Activated naive CD4-positive, alpha-beta T cell treated with anti-CD3 and anti-CD28 coated beads, Interleukin-2, amount 50 U/mL, for 72 hours (primary cell): Measurements from ENCODE around the gene DNAH1. TPM values are rescaled to one million over a fixed set of nuclear protein-coding genes. Genes with fewer than 3 reads are reported as not detected.
A peak's percentile ranks its signal among the peaks of the same experiment; 100 is the strongest.

Experiments
- ATAC-seq, 2 donors: fragments of 150-1000 bp; cut with Tn5 transposase; 2 replicates each; pipeline ENCODE4 v1.10.0; 2021; ENCODE audit warnings: mild to moderate bottlenecking in 2 of 2, moderate library complexity in 2 of 2
- DNase-seq, 2 donors: peaks; one replicate each; pipeline ENCODE4 v3.0.0; 2021 to 2022; ENCODE audit warnings: low spot score in 2 of 2
- H3K27ac Mint-ChIP-seq, 2 donors: one replicate each; pipeline ENCODE4 v1.8.0; 2022; ENCODE audit warnings: mild to moderate bottlenecking in 2 of 2, mixed read lengths in 2 of 2
- H3K36me3 Mint-ChIP-seq, 2 donors: one replicate each; pipeline ENCODE4 v1.8.0; 2022; ENCODE audit warnings: mixed read lengths in 2 of 2
- H3K9me3 Mint-ChIP-seq, 2 donors: one replicate each; pipeline ENCODE4 v1.8.0; 2022; ENCODE audit warnings: mixed read lengths in 2 of 2
- total RNA-seq, 2 donors: library from RNA; stranded (reverse); gene quantifications; one replicate each; pipeline ENCODE4 v1.2.3, GENCODE V29; 2022

Gene DNAH1
- total RNA-seq, 2 donors from 2014 or later: 17.5 to 19.8 TPM

GRCh38 chr3:52444860-52445793 lies 129.0 kb downstream of the DNAH1 start, which contains the start of gene SEMA3G:
Gene SEMA3G (minus strand): TSS chr3:52445103. CDS start chr3:52445027, 76 bp downstream.
- DNase-seq (peak in 1 of 2 donors; percentile 84), ATAC-seq (peak; percentile 92 to 97)
- peak within 1 kb of the TSS in 1 of 2 donors; percentile 80 for H3K27ac Mint-ChIP-seq
- H3K36me3 Mint-ChIP-seq: no peaks in the 10 kb centered on the region
- no peaks in the 10 kb centered on the region for H3K9me3 Mint-ChIP-seq

DNA sequence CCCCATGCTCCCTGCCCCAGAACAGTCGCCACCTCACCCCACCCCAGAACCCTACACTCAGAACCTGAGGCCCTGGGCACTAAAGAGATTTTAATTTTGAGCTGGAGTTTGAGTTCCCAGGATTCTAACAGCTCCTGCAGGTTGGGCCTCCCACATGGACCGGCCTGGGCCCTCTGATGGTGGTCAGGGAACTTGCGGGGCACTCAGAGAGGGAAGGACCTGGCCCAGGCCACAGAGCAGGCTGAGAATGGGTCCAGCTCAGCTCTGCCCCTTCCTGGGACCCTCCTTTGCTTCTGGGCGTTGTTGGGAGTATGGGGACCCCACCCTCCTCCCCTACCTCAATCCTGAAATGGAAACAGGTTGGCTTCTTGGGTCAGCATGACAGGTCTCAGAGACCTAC lies 129.9 kb downstream of the DNAH1 start:
- Mint-ChIP-seq H3K27ac (peak overlapping the region in 1 of 2 donors; percentile 80), H3K36me3 (no peaks in the 10 kb centered on the region), H3K9me3 (no peaks in the 10 kb centered on the region)
- ATAC-seq: no peak
- DNase-seq: no peak

- peak overlapping the region; percentile 47 to 65 for H3K27ac Mint-ChIP-seq
Measured at GRCh38 chr3:52446631-52447511, 130.8 kb downstream of the DNAH1 start.

DNA sequence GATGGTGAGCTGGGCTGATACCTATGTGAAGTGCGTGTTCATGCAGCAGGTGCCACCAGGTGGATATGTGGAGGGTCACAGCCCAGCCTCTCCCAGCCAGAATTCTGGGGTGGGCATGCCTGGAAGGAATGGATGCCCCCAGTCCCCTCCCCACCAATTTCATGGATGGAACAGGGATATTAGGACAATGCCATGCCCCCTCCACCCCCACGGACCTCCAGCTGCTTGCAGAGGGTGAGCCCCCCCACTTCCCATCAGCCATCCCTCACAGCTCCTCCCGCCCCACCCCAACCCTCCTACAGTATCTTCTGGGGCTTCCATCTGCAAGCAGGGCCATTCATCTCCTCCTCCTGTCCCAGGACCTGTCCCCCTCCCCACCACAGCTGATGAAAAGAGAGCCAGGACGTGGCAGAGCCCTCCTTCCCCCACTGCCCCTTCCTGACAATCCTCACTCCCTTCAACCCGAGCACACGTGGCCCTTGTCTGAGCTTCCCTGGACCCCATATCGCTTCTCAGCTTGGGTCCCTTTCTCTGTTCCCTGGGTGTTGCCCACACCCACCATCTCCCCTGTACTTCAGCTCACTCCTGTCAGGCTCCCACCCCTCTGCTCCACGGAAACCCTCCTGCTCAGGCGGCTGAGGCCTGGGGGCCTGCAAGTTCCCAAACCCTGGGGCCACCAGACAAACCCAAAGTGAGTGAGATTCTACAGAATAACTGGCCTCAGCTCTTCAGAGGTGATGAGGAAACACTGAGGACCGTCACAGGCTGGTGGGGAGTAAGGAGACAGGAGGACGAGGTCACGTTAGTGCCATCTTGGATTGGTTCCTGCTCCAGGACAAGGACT lies 131.6 kb downstream of the DNAH1 start:
- no peaks in the 10 kb centered on the region for H3K36me3 Mint-ChIP-seq
- no peak for DNase-seq
- peak overlapping the region in 1 of 2 donors; percentile 65 for H3K27ac Mint-ChIP-seq
- ATAC-seq: no peak
- no peaks in the 10 kb centered on the region for H3K9me3 Mint-ChIP-seq

More at GRCh38 chr3:52446631-52447511, 130.8 kb downstream of the DNAH1 start:
- DNase-seq (peak; percentile 69 to 84), ATAC-seq (peak; percentile 64 to 66)
- Mint-ChIP-seq H3K36me3 (no peaks in the 10 kb centered on the region), H3K9me3 (no peaks in the 10 kb centered on the region)

Other genes with a start within 250 kb of the DNAH1 start
- gene POC1A, start 161.9 kb upstream of the DNAH1 start, total RNA-seq: 10 to 100 TPM; 28.8 to 32.2 TPM
- gene ALAS1, start 118.2 kb upstream of the DNAH1 start, total RNA-seq: 10 to 100 TPM; 56.1 to 72.0 TPM
- under 1 TPM; 0.18 to 0.86 TPM for gene TLR9, start 90.7 kb upstream of the DNAH1 start, total RNA-seq
- gene TWF2, start 77.2 kb upstream of the DNAH1 start, total RNA-seq: 100 to 1,000 TPM in 1 of 2 donors, 10 to 100 TPM in 1; 75.8 to 139 TPM
- 10 to 100 TPM; 52.3 to 74.1 TPM for gene PPM1M, start 70.6 kb upstream of the DNAH1 start, total RNA-seq
- gene WDR82, start 37.7 kb upstream of the DNAH1 start, total RNA-seq: 100 to 1,000 TPM in 1 of 2 donors, 10 to 100 TPM in 1; 96.6 to 129 TPM
- gene GLYCTK, start 28.5 kb upstream of the DNAH1 start, total RNA-seq: 10 to 100 TPM; 20.4 to 24.1 TPM
- gene BAP1, start 93.7 kb downstream of the DNAH1 start, total RNA-seq: 100 to 1,000 TPM; 100 to 148 TPM
- gene PHF7, start 94.3 kb downstream of the DNAH1 start, total RNA-seq: 10 to 100 TPM; 17.2 to 36.0 TPM
- under 1 TPM; 0.20 to 0.33 TPM for gene SEMA3G, start 128.8 kb downstream of the DNAH1 start, total RNA-seq
- gene TNNC1, start 137.7 kb downstream of the DNAH1 start, total RNA-seq: 1 to 10 TPM; 6.6 to 8.4 TPM
- gene NISCH, start 139.3 kb downstream of the DNAH1 start, total RNA-seq: 100 to 1,000 TPM in 1 of 2 donors, 10 to 100 TPM in 1; 79.7 to 105 TPM
- under 1 TPM in 1 of 2 donors, not detected in 1; 0.36 TPM for gene STAB1, start 179.0 kb downstream of the DNAH1 start, total RNA-seq
- 10 to 100 TPM; 26.5 to 30.6 TPM for gene NT5DC2, start 217.5 kb downstream of the DNAH1 start, total RNA-seq
- gene UQCC5, start 220.3 kb downstream of the DNAH1 start, total RNA-seq: 10 to 100 TPM; 14.1 to 16.8 TPM